Tibial artery (tissue), 4 donors: ENCODE data around the gene NDUFB8.

Experiments used
- DNase-seq, 2 donors: peaks; one replicate each; pipeline ENCODE4 v3.0.0-alpha.2; 2019
- H3K27ac ChIP-seq, 2 donors: fragments of 200-600 bp; sonication (generic) in 1 of 2; 1 replicate in 1 of 2; 2 replicates in 1 of 2; pipeline ENCODE4 v1.5.1; 2018 to 2019; ENCODE audit warnings: mild to moderate bottlenecking in 1 of 2
- H3K27me3 ChIP-seq, 2 donors: fragments of 200-600 bp; sonication (generic) in 1 of 2; one replicate each; pipeline versions ENCODE4 v1.5.1 to v1.6.0; 2016 to 2019
- H3K36me3 ChIP-seq, 3 donors: fragments of 200-600 bp; sonication (generic) in 2 of 3; one replicate each; pipeline ENCODE4 v1.5.1; 2016 to 2019; ENCODE audit warnings: mild to moderate bottlenecking in 2 of 3
- H3K4me1 ChIP-seq, 4 donors: fragments of 200-600 bp; sonication (generic) in 2 of 4; 1 replicate in 3 of 4; 2 replicates in 1 of 4; pipeline ENCODE4 v1.5.1; 2016 to 2019
- H3K4me3 ChIP-seq, 2 donors: fragments of 200-600 bp; sonication (generic) in 1 of 2; 1 replicate in 1 of 2; 2 replicates in 1 of 2; pipeline ENCODE4 v1.5.1; 2018 to 2019; ENCODE audit warnings: mild to moderate bottlenecking in 2 of 2
- H3K9me3 ChIP-seq, 3 donors: fragments of 200-600 bp; sonication (generic) in 1 of 3; one replicate each; pipeline ENCODE4 v1.5.1; 2016 to 2019
- intact Hi-C: fragments of 100-400 bp; cut with DNase I; formaldehyde crosslinking; loops from one replicate; pipeline ENCODE4 v1.15.0; 2023; ENCODE audit warnings: low total_unique reads
- TF ChIP-seq, protein P1 (sequence below), 2 experiments: fragments of 200-600 bp in 1 of 2; fragments of 450-650 bp in 1 of 2; IDR thresholded peaks; one replicate each; pipeline ENCODE4 v1.5.1; 2017 to 2019; ENCODE audit warnings: antibody characterized with exemption in 2 of 2, mild to moderate bottlenecking in 1 of 2, moderate library complexity in 1 of 2

Gene NDUFB8

DNA sequence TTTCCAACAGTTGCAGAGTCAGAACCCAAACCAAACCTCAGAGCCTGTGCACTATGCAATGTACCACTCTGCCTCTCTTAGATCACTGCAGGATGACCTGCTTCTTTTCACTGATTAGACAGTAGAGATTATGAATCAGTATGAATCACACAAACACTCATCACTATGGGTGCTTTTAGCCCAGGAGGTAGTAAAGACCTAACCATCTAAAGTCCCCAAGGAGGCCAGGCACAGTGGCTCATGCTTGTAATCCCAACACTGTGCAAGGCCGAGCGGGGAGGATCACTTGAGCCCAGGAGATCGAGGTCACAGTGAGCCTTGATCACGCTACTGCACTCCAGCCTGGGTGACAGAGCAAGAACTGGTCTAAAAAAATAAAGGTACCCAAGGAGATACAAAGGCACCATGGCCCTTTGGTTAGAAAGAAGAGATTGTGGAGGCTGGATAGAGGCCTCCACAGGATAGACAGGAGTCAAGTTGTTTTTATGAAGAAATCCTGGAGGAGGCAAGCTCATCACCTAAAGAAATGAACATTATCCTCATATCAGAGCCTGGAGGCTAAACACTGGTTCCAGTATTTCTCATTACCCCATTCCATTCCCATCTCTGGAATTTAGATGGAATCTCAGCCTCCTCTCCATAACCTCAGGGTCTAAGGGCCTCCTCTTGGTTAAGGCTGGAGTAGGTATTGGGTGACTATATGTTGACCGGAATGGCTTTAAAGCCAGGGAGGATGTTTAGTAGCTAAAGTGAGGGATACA lies 22.9 kb downstream of the NDUFB8 start:
- intact Hi-C loops = no loop called here
- Histone ChIP-seq H3K27ac (no peak overlapping the region), H3K36me3 (peaks cover 5 to 85% (median 49%) of the 10 kb centered on the region in 3 donors), H3K27me3 (no peaks in the 10 kb centered on the region), H3K4me3 (no peak overlapping the region), H3K4me1 (no peaks in the 10 kb centered on the region), H3K9me3 (no peaks in the 10 kb centered on the region)
- TF ChIP-seq, protein P1, sequence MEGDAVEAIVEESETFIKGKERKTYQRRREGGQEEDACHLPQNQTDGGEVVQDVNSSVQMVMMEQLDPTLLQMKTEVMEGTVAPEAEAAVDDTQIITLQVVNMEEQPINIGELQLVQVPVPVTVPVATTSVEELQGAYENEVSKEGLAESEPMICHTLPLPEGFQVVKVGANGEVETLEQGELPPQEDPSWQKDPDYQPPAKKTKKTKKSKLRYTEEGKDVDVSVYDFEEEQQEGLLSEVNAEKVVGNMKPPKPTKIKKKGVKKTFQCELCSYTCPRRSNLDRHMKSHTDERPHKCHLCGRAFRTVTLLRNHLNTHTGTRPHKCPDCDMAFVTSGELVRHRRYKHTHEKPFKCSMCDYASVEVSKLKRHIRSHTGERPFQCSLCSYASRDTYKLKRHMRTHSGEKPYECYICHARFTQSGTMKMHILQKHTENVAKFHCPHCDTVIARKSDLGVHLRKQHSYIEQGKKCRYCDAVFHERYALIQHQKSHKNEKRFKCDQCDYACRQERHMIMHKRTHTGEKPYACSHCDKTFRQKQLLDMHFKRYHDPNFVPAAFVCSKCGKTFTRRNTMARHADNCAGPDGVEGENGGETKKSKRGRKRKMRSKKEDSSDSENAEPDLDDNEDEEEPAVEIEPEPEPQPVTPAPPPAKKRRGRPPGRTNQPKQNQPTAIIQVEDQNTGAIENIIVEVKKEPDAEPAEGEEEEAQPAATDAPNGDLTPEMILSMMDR (IDR thresholded peaks at IDR 0.05) = no peak
- no peak for DNase-seq

DNA sequence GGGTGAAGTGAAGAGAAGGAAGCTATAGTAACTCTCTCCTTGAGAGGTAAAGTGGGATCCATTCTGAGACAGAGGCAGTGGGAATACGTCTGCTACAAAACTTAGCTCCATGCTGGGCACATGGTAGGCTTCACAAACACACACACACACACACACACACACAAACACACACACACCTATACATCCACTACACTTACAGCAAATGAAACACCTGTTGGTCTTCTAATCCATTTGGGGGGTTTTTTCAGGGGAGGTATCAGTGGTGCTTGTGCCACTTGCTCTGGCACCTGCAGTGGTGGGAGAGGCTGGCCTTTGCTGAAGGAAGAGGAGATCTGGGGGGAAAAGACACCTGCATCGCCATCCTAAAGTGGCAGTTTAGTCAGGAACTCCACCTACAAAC lies 24.5 kb downstream of the NDUFB8 start:
- Histone ChIP-seq H3K36me3 (peaks cover 10 to 89% (median 54%) of the 10 kb centered on the region in 3 donors), H3K4me1 (no peaks in the 10 kb centered on the region), H3K4me3 (no peak overlapping the region), H3K27me3 (no peaks in the 10 kb centered on the region), H3K9me3 (no peaks in the 10 kb centered on the region), H3K27ac (no peak overlapping the region)
- DNase-seq = no peak
- intact Hi-C loops = no loop called here
- TF ChIP-seq, protein P1 (IDR thresholded peaks at IDR 0.05) = no peak

DNA sequence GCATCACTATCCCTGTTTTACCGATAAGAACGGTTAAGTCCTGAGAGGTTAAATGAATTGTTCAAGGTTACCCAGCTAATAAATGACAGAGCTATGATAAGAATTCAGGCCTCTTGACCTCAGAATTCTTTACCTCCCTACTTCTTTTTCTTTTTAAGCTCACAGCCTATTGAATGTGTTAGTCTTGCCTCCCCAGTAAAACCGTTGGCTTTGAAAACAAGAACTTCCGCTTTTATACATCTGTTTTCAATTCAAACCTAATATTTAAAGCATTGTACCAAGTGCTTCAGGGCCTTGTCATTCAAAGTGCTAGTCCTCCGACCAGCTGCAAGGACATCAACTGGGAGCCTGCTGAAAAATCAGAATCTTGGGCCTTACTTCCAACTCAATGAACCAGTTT lies 25.6 kb downstream of the NDUFB8 start:
- DNase-seq = no peak
- Histone ChIP-seq H3K27me3 (no peaks in the 10 kb centered on the region), H3K27ac (no peak overlapping the region), H3K36me3 (peaks cover 14 to 95% (median 61%) of the 10 kb centered on the region in 3 donors), H3K9me3 (no peaks in the 10 kb centered on the region), H3K4me1 (no peaks in the 10 kb centered on the region), H3K4me3 (no peak overlapping the region)
- TF ChIP-seq, protein P1 (IDR thresholded peaks at IDR 0.05) = no peak
- intact Hi-C loops = no loop called here

DNA sequence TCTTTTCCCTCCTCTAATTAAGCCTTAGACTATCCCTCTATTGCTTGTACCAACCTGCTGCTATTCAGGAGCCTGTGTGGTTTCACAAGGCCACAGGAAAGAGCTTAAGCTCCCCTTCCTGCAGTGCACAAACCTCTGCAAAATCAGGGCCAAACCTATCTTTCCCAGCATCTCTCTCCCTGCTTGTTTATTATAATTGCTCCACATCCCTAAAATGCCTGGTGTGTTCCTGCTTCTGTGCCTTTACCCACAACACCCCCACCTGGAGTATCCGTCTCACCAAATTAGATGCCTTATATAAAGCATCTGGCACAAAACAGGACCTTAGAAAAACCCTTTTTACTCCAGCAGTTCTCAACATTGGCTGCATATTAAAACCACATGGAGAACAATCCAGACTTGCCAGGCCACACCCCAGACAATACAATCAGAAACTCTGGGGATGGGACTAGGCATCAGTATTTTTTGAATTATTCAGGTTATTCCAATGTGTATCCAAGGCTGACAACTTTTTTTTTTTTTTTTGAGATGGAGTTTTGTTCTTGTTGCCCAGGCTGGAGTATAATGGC lies 26.7 kb downstream of the NDUFB8 start:
- TF ChIP-seq, protein P1 (IDR thresholded peaks at IDR 0.05) = no peak
- intact Hi-C loops = no loop called here
- H3K9me3 ChIP-seq = no peaks in the 10 kb centered on the region
- no peaks in the 10 kb centered on the region for H3K27me3 ChIP-seq
- no peak overlapping the region for H3K27ac ChIP-seq
- peaks cover 19 to 97% (median 65%) of the 10 kb centered on the region in 3 donors for H3K36me3 ChIP-seq
- H3K4me1 ChIP-seq = no peaks in the 10 kb centered on the region
- no peak for DNase-seq
- H3K4me3 ChIP-seq = no peak overlapping the region

DNA sequence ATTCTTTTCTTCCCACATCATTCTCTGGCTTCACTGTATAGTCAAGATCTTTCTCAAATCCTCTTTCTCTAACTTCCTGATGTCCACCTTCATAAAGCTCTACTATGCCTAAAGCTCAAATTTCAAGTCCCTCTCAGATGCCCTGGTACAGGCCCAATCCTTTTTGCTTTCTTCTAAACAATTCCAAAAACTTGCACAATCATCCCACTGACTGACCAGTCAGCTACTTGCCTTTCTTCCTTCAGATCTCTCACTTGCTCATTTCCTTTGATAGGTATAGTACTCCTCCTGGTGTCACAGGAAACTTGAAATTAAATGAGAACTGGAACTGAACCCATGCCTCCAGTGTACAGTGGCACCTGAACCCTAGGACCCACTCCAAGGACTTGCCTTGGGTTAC lies 28.2 kb downstream of the NDUFB8 start:
- H3K4me1 ChIP-seq = no peaks in the 10 kb centered on the region
- DNase-seq = no peak
- TF ChIP-seq, protein P1 (IDR thresholded peaks at IDR 0.05) = no peak
- no peaks in the 10 kb centered on the region for H3K27me3 ChIP-seq
- no peak overlapping the region for H3K4me3 ChIP-seq
- intact Hi-C loops = no loop called here
- H3K27ac ChIP-seq = no peak overlapping the region
- H3K9me3 ChIP-seq = no peaks in the 10 kb centered on the region
- H3K36me3 ChIP-seq = peaks cover 23 to 97% (median 66%) of the 10 kb centered on the region in 3 donors
